HCT116 (cell line): ENCODE results near the gene GNAT1. TPM values are rescaled to one million over a fixed set of nuclear protein-coding genes. Genes with fewer than 3 reads are reported as not detected.

Experiments used
- ATAC-seq: fragments of 200-7000 bp; cut with Tn5 transposase; 2 replicates; pipeline ENCODE4 v1.9.1; 2020; ENCODE audit warnings: mild to moderate bottlenecking, moderate library complexity
- BruUV-seq: library from RNA; stranded (reverse); fragments of 400-500 nt; replicated peaks from 2 replicates; lab custom pipeline; 2021; lab: Mats Ljungman, UMichigan
- CTCF ChIA-PET: fragments of 300-600 bp; sonication (Branson Sonifier 250); formaldehyde crosslinking; loops from one replicate; lab custom pipeline; 2021; ENCODE audit warnings: antibody characterized with exemption; lab: Charles Lee
- POLR2A ChIA-PET: fragments of 300-600, 350-600 bp; sonication (Branson Sonifier 250); formaldehyde crosslinking; loops from one replicate; lab custom pipeline; 2021; ENCODE audit warnings: antibody characterized with exemption; lab: Charles Lee
- RAD21 ChIA-PET, 2 experiments: fragments of 300-600 bp; sonication (Branson Sonifier 250); formaldehyde crosslinking; loops; one replicate each; lab custom pipeline; 2023; ENCODE audit warnings: low total read pairs in 2 of 2; ENCODE audit not compliant: uncharacterized antibody in 2 of 2, unreplicated experiment in 2 of 2, low non-redundant PET in 1 of 2; lab: Charles Lee
- DNase-seq: peaks from one replicate; pipeline ENCODE4 v3.0.0-alpha.2; 2010; ENCODE audit warnings: low read depth, low spot score
- H2AFZ ChIP-seq: fragments of 200-600 bp; shearing (Covaris generic), sonication (generic); 2 replicates; pipeline ENCODE4 v1.6.1; 2017; ENCODE audit warnings: low read depth, mixed run types, mixed read lengths, antibody characterized with exemption, low read length; ENCODE audit not compliant: poor library complexity, severe bottlenecking
- H3K27ac ChIP-seq: 2 replicates; pipeline ENCODE4 v1.5.1; 2012; ENCODE audit warnings: low read depth, low read length
- H3K27me3 ChIP-seq: fragments of 200-600 bp; sonication (generic); 2 replicates; pipeline ENCODE4 v1.6.1; 2016; ENCODE audit warnings: mixed run types, low read length, mixed read lengths; ENCODE audit not compliant: insufficient read depth
- H3K36me3 ChIP-seq, 2 experiments: fragments of 200-500 bp in 1 of 2; fragments of 200-600 bp in 1 of 2; sonication (Bioruptor generic) in 1 of 2; sonication (generic) in 1 of 2; 2 replicates each; pipeline versions ENCODE4 v1.5.1 to v1.6.1; 2014 to 2016; ENCODE audit warnings: low read length in 2 of 2, inconsistent platforms in 1 of 2, mixed read lengths in 1 of 2, mixed run types in 1 of 2; ENCODE audit not compliant: insufficient read depth in 2 of 2, control insufficient read depth in 1 of 2
- H3K4me1 ChIP-seq, 2 experiments: fragments of 200-600 bp in 1 of 2; sonication (generic) in 1 of 2; 2 replicates each; pipeline versions ENCODE4 v1.5.1 to v1.6.1; 2012 to 2017; ENCODE audit warnings: low read length in 2 of 2, inconsistent platforms in 1 of 2, mild to moderate bottlenecking in 1 of 2, mixed read lengths in 1 of 2, mixed run types in 1 of 2, moderate library complexity in 1 of 2; ENCODE audit not compliant: insufficient read depth in 2 of 2, control insufficient read depth in 1 of 2
- H3K4me2 ChIP-seq: fragments of 200-600 bp; sonication (generic); 2 replicates; pipeline ENCODE4 v1.6.1; 2017; ENCODE audit warnings: mixed run types, low read length, mixed read lengths
- H3K4me3 ChIP-seq, 2 experiments: fragments of 200-600 bp in 1 of 2; sonication (generic) in 1 of 2; replicated peaks in 1 of 2; 2 replicates each; pipeline ENCODE4 v1.5.1; 2011 to 2016; ENCODE audit warnings: low read length in 2 of 2, control low read depth in 1 of 2, low read depth in 1 of 2, mild to moderate bottlenecking in 1 of 2, mixed read lengths in 1 of 2, mixed run types in 1 of 2
- H3K79me2 ChIP-seq: fragments of 200-600 bp; sonication (generic); 2 replicates; pipeline ENCODE4 v1.6.1; 2017; ENCODE audit warnings: mild to moderate bottlenecking, mixed run types, low read length, moderate library complexity, mixed read lengths; ENCODE audit not compliant: insufficient read depth
- H3K9ac ChIP-seq: fragments of 200-600 bp; sonication (generic); 2 replicates; pipeline ENCODE4 v1.6.1; 2016; ENCODE audit warnings: low read length, mixed read lengths
- H3K9me2 ChIP-seq: fragments of 200-600 bp; sonication (generic), shearing (Covaris generic); 2 replicates; pipeline ENCODE4 v1.6.1; 2017; ENCODE audit warnings: mixed run types, mild to moderate bottlenecking, moderate library complexity; ENCODE audit not compliant: insufficient read depth
- H3K9me3 ChIP-seq, 2 experiments: fragments of 200-500 bp in 1 of 2; fragments of 200-600 bp in 1 of 2; sonication (Bioruptor generic) in 1 of 2; sonication (generic) in 1 of 2; 2 replicates each; pipeline ENCODE4 v1.6.1; 2014 to 2017; ENCODE audit warnings: low read length in 2 of 2, mixed read lengths in 2 of 2, inconsistent platforms in 1 of 2, low read depth in 1 of 2, mild to moderate bottlenecking in 1 of 2, mixed run types in 1 of 2, moderate library complexity in 1 of 2; ENCODE audit not compliant: control insufficient read depth in 1 of 2, insufficient read depth in 1 of 2
- H4K20me1 ChIP-seq: fragments of 200-600 bp; sonication (generic), shearing (Covaris generic); 2 replicates; pipeline ENCODE4 v1.6.1; 2017; ENCODE audit warnings: mixed run types, mild to moderate bottlenecking, moderate library complexity; ENCODE audit not compliant: insufficient read depth
- EZH2phosphoT487 ChIP-seq: fragments of 200-600 bp; IDR thresholded peaks from 2 replicates; pipeline ENCODE4 v1.6.1; 2018; ENCODE audit warnings: antibody characterized with exemption, borderline replicate concordance
- JUND ChIP-seq: IDR thresholded peaks from 2 replicates; pipeline ENCODE4 v1.6.1; 2012
- REST ChIP-seq: IDR thresholded peaks from 2 replicates; pipeline ENCODE4 v1.6.1; 2012; ENCODE audit warnings: low read depth
- SIN3A ChIP-seq: IDR thresholded peaks from 2 replicates; pipeline ENCODE4 v1.6.1; 2012; ENCODE audit warnings: low read depth
- SRF ChIP-seq: IDR thresholded peaks from 2 replicates; pipeline ENCODE4 v1.6.1; 2012; ENCODE audit warnings: low read depth
- ZNF274 ChIP-seq: fragments of 200-500 bp; sonication (Bioruptor generic); IDR thresholded peaks from 2 replicates; pipeline ENCODE4 v1.6.1; 2014; ENCODE audit warnings: mild to moderate bottlenecking, low read depth, low read length, inconsistent platforms
- intact Hi-C: fragments of 100-400 bp; cut with micrococcal nuclease; formaldehyde crosslinking; loops from 2 replicates; pipeline ENCODE4 v1.10.0; 2022
- total RNA-seq: library from RNA; stranded (reverse); gene quantifications from one replicate; pipeline ENCODE4 v1.2.1, GENCODE V29; 2021; ENCODE audit not compliant: unreplicated experiment

Gene GNAT1
- total RNA-seq, 1 experiment from 2014 or later = not detected

- Histone ChIP-seq H3K4me1 (peaks cover 0 to 3% of the 10 kb centered on the region in 2 experiments; a peak in 1 of 4 replicates), H3K9me3 (no peaks in the 10 kb centered on the region), H3K79me2 (no peaks in the 10 kb centered on the region), H3K27ac (no peak overlapping the region), H4K20me1 (no peaks in the 10 kb centered on the region), H3K9ac (no peak overlapping the region), H3K36me3 (no peaks in the 10 kb centered on the region), H3K4me3 (no peak overlapping the region), H3K9me2 (no peaks in the 10 kb centered on the region), H2AFZ (no peak overlapping the region), H3K27me3 (no peaks in the 10 kb centered on the region), H3K4me2 (no peak overlapping the region)
- ATAC-seq (no peak), DNase-seq (no peak)
- ChIA-PET RAD21 (no interaction called here), CTCF (no interaction called here), POLR2A (no interaction called here)
- intact Hi-C loops = no loop called here
- no peak for TF ChIP-seq SIN3A
- TF ChIP-seq ZNF274 = no peak
- no peak for TF ChIP-seq REST
- TF ChIP-seq JUND = no peak
- no TSS peak for BruUV-seq
Measured at GRCh38 chr3:50147447-50147846, 44.0 kb upstream of the GNAT1 start.

- TF ChIP-seq SRF (no peak), EZH2phosphoT487 (no peak)
- Histone ChIP-seq H3K9me2 (no peaks in the 10 kb centered on the region), H3K36me3 (no peaks in the 10 kb centered on the region), H3K9me3 (no peaks in the 10 kb centered on the region), H3K4me2 (no peak overlapping the region), H3K27ac (no peak overlapping the region), H2AFZ (no peak overlapping the region), H3K9ac (no peak overlapping the region), H3K79me2 (no peaks in the 10 kb centered on the region), H3K27me3 (no peaks in the 10 kb centered on the region), H3K4me1 (peaks cover 0 to 3% of the 10 kb centered on the region in 2 experiments; a peak in 1 of 4 replicates), H4K20me1 (no peaks in the 10 kb centered on the region), H3K4me3 (no peak overlapping the region)
- DNase-seq (no peak), ATAC-seq (no peak)
- CTCF ChIA-PET = no interaction called here
- BruUV-seq = no TSS peak
- POLR2A ChIA-PET = no interaction called here
- intact Hi-C loops = no loop called here
- RAD21 ChIA-PET = no interaction called here
Measured at GRCh38 chr3:50147861-50148260, 43.5 kb upstream of the GNAT1 start.
